ENCODE results near the gene BBOF1. TPM values are rescaled to one million over a fixed set of nuclear protein-coding genes. Genes with fewer than 3 reads are reported as not detected.

Gene BBOF1
- total RNA-seq, 4 donors from 2014 or later, result 3.7 to 22.8 (median 6.2) TPM

DNA sequence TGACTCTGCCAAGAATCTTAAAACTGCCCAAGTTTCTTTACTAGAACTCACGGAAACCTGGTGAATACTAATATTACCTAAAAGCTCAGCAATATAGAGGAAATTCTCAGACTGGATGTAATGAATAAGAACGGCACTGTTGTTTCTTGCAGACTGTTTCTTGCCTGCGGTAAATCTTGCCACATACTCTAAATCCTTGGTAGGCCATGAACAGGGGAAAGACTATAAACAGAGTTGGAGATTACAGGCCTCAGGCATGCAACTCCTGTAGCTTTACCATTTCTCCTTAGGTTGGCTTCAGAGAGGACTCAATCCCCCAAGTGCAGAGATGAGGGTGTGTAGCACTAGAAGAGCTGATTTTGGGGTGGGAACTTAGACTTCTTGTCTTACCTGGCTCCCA lies 64.0 kb downstream of the BBOF1 start:
- Histone ChIP-seq H3K36me3 (peaks cover 0 to 4% (median 0%) of the 10 kb centered on the region in 3 donors), H3K27ac (peak overlapping the region; percentile 95 to 100 (median 98)), H3K4me3 (peak overlapping the region; percentile 77 to 98 (median 83)), H3K9me3 (no peaks in the 10 kb centered on the region), H3K4me1 (peaks cover 0 to 47% (median 19%) of the 10 kb centered on the region in 4 donors), H3K27me3 (no peaks in the 10 kb centered on the region)
- DNase-seq (ENCODE audit: low spot score in 2 of 2), result no peak
- TF ChIP-seq POLR2A (IDR thresholded peaks at IDR 0.05) (no peak), EP300 (IDR thresholded peaks at IDR 0.05) (no peak), CTCF (IDR thresholded peaks at IDR 0.05) (no peak)
- 77 to 78% methylated on average over 3 of the region's 3 CpGs for WGBS, 2 donors

DNA sequence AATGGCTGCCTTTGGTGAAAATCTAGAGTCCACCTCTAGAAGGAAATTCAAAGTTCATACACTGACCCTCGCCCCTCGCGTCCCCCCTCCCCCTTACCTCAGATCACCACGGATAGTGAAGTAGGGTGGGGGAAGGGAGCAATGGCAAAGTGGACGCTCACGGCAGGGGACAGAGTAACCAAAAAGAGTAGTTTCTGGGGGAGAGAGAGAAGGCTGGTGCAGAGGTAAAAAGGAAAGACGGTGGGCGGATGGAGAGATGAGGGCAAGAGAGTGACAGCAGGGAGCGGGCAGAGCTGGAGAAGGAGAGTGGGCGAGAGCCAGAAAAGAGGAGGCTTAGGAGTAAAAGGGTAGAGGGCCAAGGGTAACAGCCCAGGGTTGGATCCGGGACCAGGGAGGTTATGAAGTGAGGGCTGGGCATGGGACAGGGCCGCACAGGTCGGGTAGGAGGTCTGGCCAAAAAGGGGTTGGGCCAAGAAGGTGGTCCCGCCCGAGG lies 64.7 kb downstream of the BBOF1 start:
- TF ChIP-seq CTCF (IDR thresholded peaks at IDR 0.05), result no peak
- no peak for TF ChIP-seq POLR2A (IDR thresholded peaks at IDR 0.05)
- TF ChIP-seq EP300 (IDR thresholded peaks at IDR 0.05), result no peak
- Histone ChIP-seq H3K4me3 (peak overlapping the region; percentile 77 to 98 (median 83)), H3K27ac (peak overlapping the region; percentile 95 to 100 (median 98)), H3K9me3 (no peaks in the 10 kb centered on the region), H3K27me3 (no peaks in the 10 kb centered on the region), H3K4me1 (peaks cover 0 to 47% (median 19%) of the 10 kb centered on the region in 4 donors), H3K36me3 (no peaks in the 10 kb centered on the region)
- WGBS, 2 donors, result 0 to 1% methylated on average over 15 of the region's 15 CpGs
- DNase-seq (ENCODE audit: low spot score in 2 of 2), result peak in 1 of 2 donors; percentile 6

DNA sequence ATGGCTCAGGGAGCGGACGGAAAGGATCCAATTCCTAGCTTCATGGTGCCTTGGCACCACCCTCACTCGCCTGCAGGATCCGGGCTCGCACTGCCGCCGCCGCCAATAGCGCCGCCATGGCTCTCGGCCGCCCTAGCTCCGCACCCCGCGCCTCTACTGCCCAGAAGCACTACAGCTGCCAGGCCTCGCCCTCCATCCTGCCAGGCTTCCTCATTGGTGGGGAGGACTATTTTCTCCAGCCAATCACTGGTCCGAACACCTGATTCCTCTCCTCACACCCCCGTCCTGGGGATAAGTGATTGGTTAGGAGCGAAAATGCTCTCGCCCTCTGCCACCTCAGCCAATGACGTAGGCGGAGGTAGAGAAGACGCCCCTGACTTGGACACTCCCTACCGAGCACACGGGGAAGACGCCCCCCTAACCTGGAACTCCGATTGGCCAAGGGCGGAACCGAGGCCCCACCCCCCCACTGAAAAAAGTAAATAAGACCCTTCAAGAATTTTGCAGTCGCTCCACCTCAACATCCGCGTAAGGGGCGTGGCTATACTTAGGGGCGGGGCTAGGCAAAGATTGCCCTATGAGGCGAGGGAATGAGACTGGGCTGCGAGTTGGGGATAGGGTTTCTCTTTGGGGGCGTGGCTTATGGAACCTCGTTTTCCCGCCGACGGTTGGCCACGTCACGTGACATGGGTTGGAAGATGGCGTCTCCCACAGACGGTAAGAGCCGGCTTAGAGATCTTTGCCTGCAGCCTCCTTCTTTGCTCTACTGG lies 65.3 kb downstream of the BBOF1 start, which contains the start of the genes ALDH6A1 and LIN52:
ALDH6A1 (minus strand) TSS at position 177 of the 770 bp plus-strand sequence; CDS start at position 118, 59 bp downstream.
LIN52 (plus strand) TSS at position 680 of the 770 bp plus-strand sequence; CDS start at position 699, 19 bp downstream.
- H3K27ac ChIP-seq, result peak within 1 kb of the TSS; percentile 95 to 100 (median 98)
- WGBS, 2 donors, result 0 to 1% methylated on average over 34 to 44 of the region's 46 CpGs

GRCh38 chr14:74085047-74085637 lies 66.0 kb downstream of the BBOF1 start:
- no peak for TF ChIP-seq POLR2A (IDR thresholded peaks at IDR 0.05)
- TF ChIP-seq CTCF (IDR thresholded peaks at IDR 0.05), result no peak
- TF ChIP-seq EP300 (IDR thresholded peaks at IDR 0.05), result no peak
- H3K4me1 ChIP-seq, result peaks cover 0 to 47% (median 19%) of the 10 kb centered on the region in 4 donors
- no peaks in the 10 kb centered on the region for H3K36me3 ChIP-seq
- 1% methylated on average over 26 of the region's 26 CpGs for WGBS, 2 donors
- H3K4me3 ChIP-seq, result peak overlapping the region; percentile 63 to 98 (median 80)
- no peaks in the 10 kb centered on the region for H3K27me3 ChIP-seq
- no peaks in the 10 kb centered on the region for H3K9me3 ChIP-seq
- DNase-seq (ENCODE audit: low spot score in 2 of 2), result no peak
- H3K27ac ChIP-seq, result peak overlapping the region; percentile 79 to 98 (median 88)

More for the DNA sequence above, 65.3 kb downstream of the BBOF1 start, which contains the start of the genes ALDH6A1 and LIN52:
- no peaks in the 10 kb centered on the region for H3K27me3 ChIP-seq
- peak; percentile 96 to 99 for TF ChIP-seq EP300 (IDR thresholded peaks at IDR 0.05)
- TF ChIP-seq CTCF (IDR thresholded peaks at IDR 0.05), result peak in 2 of 5 experiments; percentile 52 to 59
- TF ChIP-seq POLR2A (IDR thresholded peaks at IDR 0.05), result peak; percentile 98 to 99
- peak within 1 kb of the TSS; percentile 77 to 98 (median 83) for H3K4me3 ChIP-seq
- H3K9me3 ChIP-seq, result no peaks in the 10 kb centered on the region
- peak; percentile 100 for DNase-seq (ENCODE audit: low spot score in 2 of 2)
- H3K36me3 ChIP-seq, result no peaks in the 10 kb centered on the region
- peaks cover 0 to 47% (median 19%) of the 10 kb centered on the region in 4 donors for H3K4me1 ChIP-seq

All from tibial nerve (tissue), 4 donors.